ENCODE results near the gene MPZ. TPM values are rescaled to one million over a fixed set of nuclear protein-coding genes. Genes with fewer than 3 reads are reported as not detected.

MPZ gene
- total and polyA plus RNA-seq, 2 donors from 2014 or later: 3.0 to 4.1 TPM

DNA sequence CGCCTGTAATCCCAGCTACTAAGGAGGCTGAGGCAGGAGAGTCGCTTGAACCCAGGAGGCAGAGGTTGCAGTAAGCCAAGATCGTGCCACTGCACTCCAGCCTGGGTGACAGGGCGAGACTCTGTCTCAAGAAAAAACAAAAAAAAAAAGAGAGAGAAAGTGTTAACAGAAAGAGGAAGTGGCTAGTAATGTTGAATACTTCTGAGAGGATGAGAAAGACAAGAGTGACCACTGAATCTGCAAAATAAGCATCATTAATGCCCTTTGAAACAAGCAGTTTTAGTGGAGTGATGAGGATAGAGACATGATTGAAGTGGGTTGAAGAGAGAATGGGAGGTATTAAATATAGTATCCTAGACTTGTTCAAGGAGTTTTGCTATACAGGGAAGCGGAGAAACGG lies 11.7 kb downstream of the MPZ start:
- Histone ChIP-seq H3K4me1 (ENCODE audit: control insufficient read depth in 2 of 3, insufficient read depth in 2 of 3, low read depth in 1 of 3, low read length in 3 of 3) (no peaks in the 10 kb centered on the region), H3K9me3 (ENCODE audit: control insufficient read depth in 2 of 3, insufficient read depth in 1 of 3, low read length in 3 of 3) (no peaks in the 10 kb centered on the region), H3K36me3 (ENCODE audit: control insufficient read depth in 2 of 3, insufficient read depth in 3 of 3, low read length in 3 of 3) (no peaks in the 10 kb centered on the region), H3K27me3 (ENCODE audit: control insufficient read depth, insufficient read depth, low read length) (no peaks in the 10 kb centered on the region), H3K4me3 (ENCODE audit: low read length in 3 of 3) (no peak overlapping the region), H3K9ac (ENCODE audit: low read length in 3 of 3) (no peak overlapping the region), H3K27ac (ENCODE audit: low read depth in 2 of 2, low read length in 2 of 2) (no peak overlapping the region)
- DNase-seq (no peak), FAIRE-seq (no peak)
- TF ChIP-seq, protein P1, sequence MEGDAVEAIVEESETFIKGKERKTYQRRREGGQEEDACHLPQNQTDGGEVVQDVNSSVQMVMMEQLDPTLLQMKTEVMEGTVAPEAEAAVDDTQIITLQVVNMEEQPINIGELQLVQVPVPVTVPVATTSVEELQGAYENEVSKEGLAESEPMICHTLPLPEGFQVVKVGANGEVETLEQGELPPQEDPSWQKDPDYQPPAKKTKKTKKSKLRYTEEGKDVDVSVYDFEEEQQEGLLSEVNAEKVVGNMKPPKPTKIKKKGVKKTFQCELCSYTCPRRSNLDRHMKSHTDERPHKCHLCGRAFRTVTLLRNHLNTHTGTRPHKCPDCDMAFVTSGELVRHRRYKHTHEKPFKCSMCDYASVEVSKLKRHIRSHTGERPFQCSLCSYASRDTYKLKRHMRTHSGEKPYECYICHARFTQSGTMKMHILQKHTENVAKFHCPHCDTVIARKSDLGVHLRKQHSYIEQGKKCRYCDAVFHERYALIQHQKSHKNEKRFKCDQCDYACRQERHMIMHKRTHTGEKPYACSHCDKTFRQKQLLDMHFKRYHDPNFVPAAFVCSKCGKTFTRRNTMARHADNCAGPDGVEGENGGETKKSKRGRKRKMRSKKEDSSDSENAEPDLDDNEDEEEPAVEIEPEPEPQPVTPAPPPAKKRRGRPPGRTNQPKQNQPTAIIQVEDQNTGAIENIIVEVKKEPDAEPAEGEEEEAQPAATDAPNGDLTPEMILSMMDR (IDR thresholded peaks at IDR 0.05; ENCODE audit: borderline replicate concordance, extremely low read depth, insufficient read depth): no peak
- intact Hi-C loops (cut with DNase I): no loop called here

DNA sequence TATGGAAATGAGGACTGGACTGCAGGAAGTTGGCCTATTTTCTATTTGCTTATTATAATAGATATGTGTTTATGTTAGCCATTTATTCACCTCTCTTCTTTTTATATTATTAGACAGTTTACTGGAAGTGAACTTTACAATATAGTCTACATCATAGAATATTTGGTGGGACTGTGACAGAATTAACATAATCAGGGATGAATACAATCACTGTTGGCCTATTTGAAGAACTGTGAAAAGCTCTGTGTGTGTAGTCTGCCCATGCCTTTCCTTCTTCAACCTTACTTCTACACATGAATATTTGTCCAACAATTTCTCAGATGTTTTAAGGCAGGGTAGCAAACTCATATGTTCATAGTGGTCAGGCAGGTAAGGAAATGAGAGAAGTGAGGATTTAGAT lies 12.4 kb downstream of the MPZ start:
- no peak for FAIRE-seq
- TF ChIP-seq, protein P1 (IDR thresholded peaks at IDR 0.05; ENCODE audit: borderline replicate concordance, extremely low read depth, insufficient read depth): no peak
- Histone ChIP-seq H3K4me3 (ENCODE audit: low read length in 3 of 3) (no peak overlapping the region), H3K9ac (ENCODE audit: low read length in 3 of 3) (no peak overlapping the region), H3K27ac (ENCODE audit: low read depth in 2 of 2, low read length in 2 of 2) (no peak overlapping the region), H3K27me3 (ENCODE audit: control insufficient read depth, insufficient read depth, low read length) (no peaks in the 10 kb centered on the region), H3K36me3 (ENCODE audit: control insufficient read depth in 2 of 3, insufficient read depth in 3 of 3, low read length in 3 of 3) (no peaks in the 10 kb centered on the region), H3K9me3 (ENCODE audit: control insufficient read depth in 2 of 3, insufficient read depth in 1 of 3, low read length in 3 of 3) (no peaks in the 10 kb centered on the region), H3K4me1 (ENCODE audit: control insufficient read depth in 2 of 3, insufficient read depth in 2 of 3, low read depth in 1 of 3, low read length in 3 of 3) (no peaks in the 10 kb centered on the region)
- intact Hi-C loops (cut with DNase I): no loop called here
- DNase-seq: no peak

DNA sequence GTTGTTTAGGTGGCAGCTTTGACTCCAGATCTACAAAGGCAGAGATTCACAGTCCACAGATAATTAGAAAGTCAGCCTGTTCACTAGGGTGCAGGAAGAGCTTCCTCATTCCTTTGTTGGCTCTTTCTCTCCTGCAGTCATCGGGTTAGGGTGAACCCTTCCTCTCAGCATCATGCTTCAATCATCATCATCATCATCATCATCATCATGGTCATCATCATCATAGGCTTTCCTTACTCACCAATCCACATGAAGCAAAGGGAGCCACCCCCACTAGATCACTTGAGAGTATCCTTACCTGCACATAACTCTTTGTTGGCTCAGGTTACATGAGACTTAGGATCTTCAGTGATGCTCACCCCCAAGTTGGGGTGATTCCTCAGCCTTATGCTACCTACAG lies 19.0 kb downstream of the MPZ start:
- Histone ChIP-seq H3K27ac (ENCODE audit: low read depth in 2 of 2, low read length in 2 of 2) (no peak overlapping the region), H3K9ac (ENCODE audit: low read length in 3 of 3) (no peak overlapping the region), H3K4me1 (ENCODE audit: control insufficient read depth in 2 of 3, insufficient read depth in 2 of 3, low read depth in 1 of 3, low read length in 3 of 3) (no peaks in the 10 kb centered on the region), H3K27me3 (ENCODE audit: control insufficient read depth, insufficient read depth, low read length) (no peaks in the 10 kb centered on the region), H3K36me3 (ENCODE audit: control insufficient read depth in 2 of 3, insufficient read depth in 3 of 3, low read length in 3 of 3) (no peaks in the 10 kb centered on the region), H3K9me3 (ENCODE audit: control insufficient read depth in 2 of 3, insufficient read depth in 1 of 3, low read length in 3 of 3) (no peaks in the 10 kb centered on the region), H3K4me3 (ENCODE audit: low read length in 3 of 3) (no peak overlapping the region)
- TF ChIP-seq, protein P1 (IDR thresholded peaks at IDR 0.05; ENCODE audit: borderline replicate concordance, extremely low read depth, insufficient read depth): no peak
- no peak for FAIRE-seq
- intact Hi-C loops (cut with DNase I): no loop called here
- no peak for DNase-seq

DNA sequence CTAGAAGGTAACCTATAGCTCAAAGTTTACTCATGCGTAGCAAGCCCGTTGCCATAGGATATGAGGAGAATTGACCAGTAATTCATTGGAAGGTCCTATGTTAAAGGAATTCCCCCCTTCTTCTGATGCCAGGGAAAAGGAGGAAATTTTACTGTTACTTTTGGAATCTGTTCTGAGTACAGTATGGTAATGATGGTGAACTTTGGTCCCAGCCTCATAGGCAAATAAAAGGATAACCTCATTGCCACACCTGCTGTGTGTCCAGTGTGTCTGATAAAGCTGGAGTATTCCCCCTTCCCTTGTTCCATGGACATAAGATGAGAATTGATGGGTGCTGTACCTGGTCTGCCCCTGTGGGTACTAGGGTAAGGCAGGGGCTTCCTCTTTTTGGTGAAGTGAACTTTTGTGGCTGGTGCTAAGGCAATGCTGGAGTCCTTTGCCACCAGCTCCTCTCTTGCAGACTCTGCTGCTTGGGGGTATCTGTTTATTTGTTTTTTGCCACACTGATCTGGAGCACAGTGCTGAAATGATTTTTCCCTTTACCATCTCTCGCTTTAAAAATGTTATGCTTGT lies 22.2 kb downstream of the MPZ start:
- TF ChIP-seq, protein P1 (IDR thresholded peaks at IDR 0.05; ENCODE audit: borderline replicate concordance, extremely low read depth, insufficient read depth): no peak
- H3K9me3 ChIP-seq (ENCODE audit: control insufficient read depth in 2 of 3, insufficient read depth in 1 of 3, low read length in 3 of 3): no peaks in the 10 kb centered on the region
- no peak overlapping the region for H3K4me3 ChIP-seq (ENCODE audit: low read length in 3 of 3)
- H3K36me3 ChIP-seq (ENCODE audit: control insufficient read depth in 2 of 3, insufficient read depth in 3 of 3, low read length in 3 of 3): no peaks in the 10 kb centered on the region
- no peak overlapping the region for H3K9ac ChIP-seq (ENCODE audit: low read length in 3 of 3)
- no peaks in the 10 kb centered on the region for H3K4me1 ChIP-seq (ENCODE audit: control insufficient read depth in 2 of 3, insufficient read depth in 2 of 3, low read depth in 1 of 3, low read length in 3 of 3)
- intact Hi-C loops (cut with DNase I): no loop called here
- no peak overlapping the region for H3K27ac ChIP-seq (ENCODE audit: low read depth in 2 of 2, low read length in 2 of 2)
- DNase-seq (no peak), FAIRE-seq (no peak)
- no peaks in the 10 kb centered on the region for H3K27me3 ChIP-seq (ENCODE audit: control insufficient read depth, insufficient read depth, low read length)

Measured in kidney (tissue), 14 donors.